WI38 (cell line): ENCODE measurements around the gene EMX1.

Source experiments
- H3K4me3 ChIP-seq: 2 replicates; pipeline ENCODE4 v1.5.1; 2011; ENCODE audit warnings: low read depth, mild to moderate bottlenecking, control low read depth, low read length
- TF ChIP-seq, protein P1 (sequence below): IDR thresholded peaks from 2 replicates; pipeline ENCODE4 v1.5.1; 2012; ENCODE audit warnings: low read depth, mild to moderate bottlenecking, control low read depth, low read length

EMX1 gene

DNA sequence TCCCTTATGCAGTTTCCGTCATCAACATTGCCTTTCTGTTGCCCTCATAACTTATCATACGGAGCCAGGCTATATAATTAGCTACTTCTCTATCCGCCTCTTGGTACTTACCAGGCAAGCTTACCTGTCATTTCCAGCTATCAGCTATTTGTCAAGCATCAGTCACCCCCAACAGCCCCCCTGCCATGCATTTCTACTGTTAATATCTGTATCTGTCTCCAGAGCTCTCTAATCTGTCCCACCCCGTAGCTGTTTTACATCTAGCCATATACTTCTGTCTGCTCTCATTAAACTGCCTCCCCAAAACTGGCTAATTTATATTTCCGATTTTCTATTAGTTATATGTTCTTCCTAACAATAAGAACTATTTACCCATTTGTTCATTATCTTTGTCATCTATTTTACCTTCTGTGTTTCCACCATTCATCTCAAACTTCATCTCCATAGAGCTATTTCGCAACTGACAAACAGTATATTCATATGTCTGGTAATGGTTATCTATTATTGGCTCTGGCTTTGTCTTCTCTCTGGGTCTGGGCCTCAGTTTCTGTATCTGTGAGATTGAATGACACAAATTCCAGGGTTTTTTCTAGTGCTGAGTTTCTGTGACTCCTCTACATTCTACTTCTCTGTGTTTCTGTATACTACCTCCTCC, 9.6 kb downstream of the EMX1 start:
- H3K4me3 ChIP-seq: no peak overlapping the region
- TF ChIP-seq, protein P1, sequence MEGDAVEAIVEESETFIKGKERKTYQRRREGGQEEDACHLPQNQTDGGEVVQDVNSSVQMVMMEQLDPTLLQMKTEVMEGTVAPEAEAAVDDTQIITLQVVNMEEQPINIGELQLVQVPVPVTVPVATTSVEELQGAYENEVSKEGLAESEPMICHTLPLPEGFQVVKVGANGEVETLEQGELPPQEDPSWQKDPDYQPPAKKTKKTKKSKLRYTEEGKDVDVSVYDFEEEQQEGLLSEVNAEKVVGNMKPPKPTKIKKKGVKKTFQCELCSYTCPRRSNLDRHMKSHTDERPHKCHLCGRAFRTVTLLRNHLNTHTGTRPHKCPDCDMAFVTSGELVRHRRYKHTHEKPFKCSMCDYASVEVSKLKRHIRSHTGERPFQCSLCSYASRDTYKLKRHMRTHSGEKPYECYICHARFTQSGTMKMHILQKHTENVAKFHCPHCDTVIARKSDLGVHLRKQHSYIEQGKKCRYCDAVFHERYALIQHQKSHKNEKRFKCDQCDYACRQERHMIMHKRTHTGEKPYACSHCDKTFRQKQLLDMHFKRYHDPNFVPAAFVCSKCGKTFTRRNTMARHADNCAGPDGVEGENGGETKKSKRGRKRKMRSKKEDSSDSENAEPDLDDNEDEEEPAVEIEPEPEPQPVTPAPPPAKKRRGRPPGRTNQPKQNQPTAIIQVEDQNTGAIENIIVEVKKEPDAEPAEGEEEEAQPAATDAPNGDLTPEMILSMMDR: no peak

DNA sequence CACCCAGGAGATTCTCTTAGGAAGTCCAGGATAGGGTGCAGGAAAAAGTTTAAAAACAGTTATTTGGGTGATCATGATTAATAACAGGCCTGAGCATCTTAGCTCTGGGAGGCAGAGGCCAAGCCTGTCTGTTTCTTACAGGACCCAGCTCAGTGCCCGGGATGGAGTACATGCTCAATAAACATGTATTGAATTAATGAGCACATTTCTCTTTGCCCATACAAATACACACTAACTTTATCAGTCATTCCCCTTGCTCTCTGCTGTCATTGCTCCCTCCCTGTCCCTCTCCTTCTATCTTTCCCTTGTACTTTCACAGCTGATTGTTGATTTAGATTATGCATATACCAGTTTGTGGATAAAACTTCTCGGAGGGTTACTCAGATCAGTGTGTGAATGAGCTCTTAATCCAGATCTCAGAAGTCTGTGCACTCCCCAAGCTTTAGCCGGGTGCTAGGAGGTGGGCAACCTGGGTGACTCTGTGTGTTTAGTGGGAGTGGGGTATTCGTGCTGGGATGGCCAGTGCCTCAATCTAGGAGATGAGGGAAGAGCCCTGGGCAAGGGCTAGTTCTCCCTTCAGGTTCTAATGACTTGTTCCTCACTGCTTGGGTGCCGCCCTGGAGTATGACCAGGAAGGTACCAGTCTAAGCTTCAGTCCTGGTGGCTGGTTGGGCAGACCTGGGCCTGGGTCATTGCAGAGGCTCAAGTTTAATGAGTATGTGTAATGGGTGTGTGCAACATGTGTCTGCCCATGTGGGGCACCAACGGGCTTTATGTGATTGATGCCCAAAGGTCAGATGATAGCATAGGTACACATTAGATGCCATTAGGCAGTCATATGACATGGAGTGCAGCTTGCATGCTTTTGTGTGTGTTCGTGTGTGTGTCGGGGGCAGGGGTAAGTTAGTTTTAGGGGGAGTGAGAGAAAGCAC, 10.6 kb downstream of the EMX1 start:
- TF ChIP-seq, protein P1: no peak
- H3K4me3 ChIP-seq: no peak overlapping the region

DNA sequence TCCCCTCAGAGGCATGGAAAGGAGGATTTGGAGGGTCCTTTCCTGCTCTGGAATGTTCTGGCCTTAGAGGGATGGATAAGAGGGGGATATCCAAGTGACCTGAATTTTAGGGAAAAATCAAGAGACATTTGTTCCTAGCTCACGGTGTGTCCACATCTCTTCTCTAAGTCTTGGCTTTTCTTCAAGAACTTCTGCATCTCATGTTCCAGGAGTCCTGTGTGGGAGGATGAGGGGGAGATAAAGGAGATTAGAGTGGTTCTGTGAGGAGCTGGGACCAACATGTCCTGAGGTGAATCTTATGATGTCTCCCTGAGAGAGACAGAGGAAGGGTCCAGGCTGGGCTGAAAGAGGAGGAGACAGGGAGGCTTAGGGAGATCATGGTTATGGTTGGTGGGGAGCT, 11.7 kb downstream of the EMX1 start:
- H3K4me3 ChIP-seq: no peak overlapping the region
- TF ChIP-seq, protein P1: no peak

DNA sequence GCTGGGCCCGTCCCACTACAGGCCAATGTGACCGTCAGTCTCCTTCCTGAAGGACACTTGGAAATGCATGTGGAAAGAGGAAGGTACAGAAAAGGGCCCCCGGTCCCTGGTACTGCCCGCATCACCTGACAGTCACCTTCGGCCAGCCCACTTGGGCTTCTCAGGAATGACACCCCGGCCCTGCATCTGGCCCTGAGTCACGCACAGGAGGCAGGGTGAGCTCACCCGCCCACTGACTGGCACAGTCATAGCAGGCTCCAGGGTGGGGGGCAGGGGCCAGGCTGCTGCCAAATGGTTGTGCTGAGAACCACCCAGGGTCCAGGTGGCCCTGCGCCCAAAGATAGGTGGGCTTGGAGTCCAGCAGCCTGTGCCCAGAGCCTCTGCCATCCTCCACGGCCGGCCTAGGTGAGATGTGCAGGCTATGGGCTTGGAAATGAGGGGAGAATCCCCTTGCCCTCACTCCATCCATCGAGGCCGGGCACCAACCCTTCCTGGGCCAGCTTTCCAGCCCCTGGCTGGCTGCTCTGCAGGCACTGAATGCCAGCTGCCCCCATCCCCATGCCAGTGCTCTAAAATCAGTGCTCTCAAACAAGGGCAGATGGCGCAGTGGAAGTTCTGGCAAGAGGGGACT, 14.1 kb downstream of the EMX1 start:
- TF ChIP-seq, protein P1: no peak
- H3K4me3 ChIP-seq: no peak overlapping the region

DNA sequence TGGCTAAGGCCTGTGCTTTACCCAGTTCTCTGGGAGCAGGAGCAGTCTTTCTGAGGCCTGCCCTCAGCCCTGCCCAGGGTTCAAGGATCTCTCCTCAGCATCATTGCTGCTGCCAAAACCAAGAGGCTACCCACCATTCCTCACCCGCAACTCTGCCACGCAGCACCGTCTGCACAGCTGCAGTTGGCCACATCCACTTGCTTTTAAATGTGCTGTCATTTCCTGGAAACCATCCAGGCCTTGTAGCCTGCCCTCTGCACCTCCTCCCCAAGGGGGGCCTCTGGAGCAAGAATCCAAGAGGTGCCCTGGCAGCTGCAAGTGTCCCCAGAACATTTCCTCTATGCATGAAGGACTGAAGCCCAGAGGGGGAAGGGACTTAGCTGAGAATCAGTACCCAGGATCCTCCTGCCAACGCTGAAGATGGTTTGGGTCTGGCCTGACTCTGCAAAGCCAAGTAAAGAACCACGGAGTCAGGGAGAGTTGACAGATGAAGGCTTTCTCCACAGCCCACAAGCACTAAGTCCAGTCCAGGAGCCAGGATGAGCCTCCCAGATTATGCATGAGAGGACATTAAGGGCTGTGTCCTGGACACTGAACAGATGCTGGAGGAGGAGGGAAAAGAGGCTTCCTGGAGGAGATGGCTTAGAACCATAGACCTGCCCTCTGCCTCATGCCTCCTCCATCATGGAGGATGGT, 14.9 kb downstream of the EMX1 start:
- H3K4me3 ChIP-seq: no peak overlapping the region
- TF ChIP-seq, protein P1: no peak

DNA sequence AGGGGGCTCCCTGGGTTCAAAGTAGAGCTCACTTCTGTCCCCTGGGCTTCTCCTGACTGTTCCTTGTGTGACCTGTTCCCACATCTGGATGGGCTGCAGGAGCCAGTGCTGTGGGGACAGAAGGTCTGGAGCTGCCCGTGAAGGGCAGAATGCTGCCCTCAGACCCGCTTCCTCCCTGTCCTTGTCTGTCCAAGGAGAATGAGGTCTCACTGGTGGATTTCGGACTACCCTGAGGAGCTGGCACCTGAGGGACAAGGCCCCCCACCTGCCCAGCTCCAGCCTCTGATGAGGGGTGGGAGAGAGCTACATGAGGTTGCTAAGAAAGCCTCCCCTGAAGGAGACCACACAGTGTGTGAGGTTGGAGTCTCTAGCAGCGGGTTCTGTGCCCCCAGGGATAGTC, 15.5 kb downstream of the EMX1 start:
- no peak overlapping the region for H3K4me3 ChIP-seq
- TF ChIP-seq, protein P1: no peak
